IPS-15b (cell line): ENCODE data around the gene MAML3.

Experiments
- H3K27me3 ChIP-seq: one replicate; pipeline ENCODE4 v1.6.1; 2013; ENCODE audit warnings: low read length; ENCODE audit not compliant: control insufficient read depth, insufficient read depth
- H3K36me3 ChIP-seq: one replicate; pipeline ENCODE4 v1.6.1; 2013; ENCODE audit warnings: low read length; ENCODE audit not compliant: control insufficient read depth, insufficient read depth
- H3K4me1 ChIP-seq: one replicate; pipeline ENCODE4 v1.6.1; 2013; ENCODE audit warnings: mild to moderate bottlenecking, low read length; ENCODE audit not compliant: control insufficient read depth, insufficient read depth
- H3K4me3 ChIP-seq: one replicate; pipeline ENCODE4 v1.5.1; 2013; ENCODE audit warnings: low read depth, low read length
- H3K9ac ChIP-seq: one replicate; pipeline ENCODE4 v1.6.1; 2013; ENCODE audit warnings: low read depth, mild to moderate bottlenecking, low read length
- H3K9me3 ChIP-seq: one replicate; pipeline ENCODE4 v1.6.1; 2013; ENCODE audit warnings: mild to moderate bottlenecking, low read length; ENCODE audit not compliant: control insufficient read depth, insufficient read depth

MAML3 gene

DNA sequence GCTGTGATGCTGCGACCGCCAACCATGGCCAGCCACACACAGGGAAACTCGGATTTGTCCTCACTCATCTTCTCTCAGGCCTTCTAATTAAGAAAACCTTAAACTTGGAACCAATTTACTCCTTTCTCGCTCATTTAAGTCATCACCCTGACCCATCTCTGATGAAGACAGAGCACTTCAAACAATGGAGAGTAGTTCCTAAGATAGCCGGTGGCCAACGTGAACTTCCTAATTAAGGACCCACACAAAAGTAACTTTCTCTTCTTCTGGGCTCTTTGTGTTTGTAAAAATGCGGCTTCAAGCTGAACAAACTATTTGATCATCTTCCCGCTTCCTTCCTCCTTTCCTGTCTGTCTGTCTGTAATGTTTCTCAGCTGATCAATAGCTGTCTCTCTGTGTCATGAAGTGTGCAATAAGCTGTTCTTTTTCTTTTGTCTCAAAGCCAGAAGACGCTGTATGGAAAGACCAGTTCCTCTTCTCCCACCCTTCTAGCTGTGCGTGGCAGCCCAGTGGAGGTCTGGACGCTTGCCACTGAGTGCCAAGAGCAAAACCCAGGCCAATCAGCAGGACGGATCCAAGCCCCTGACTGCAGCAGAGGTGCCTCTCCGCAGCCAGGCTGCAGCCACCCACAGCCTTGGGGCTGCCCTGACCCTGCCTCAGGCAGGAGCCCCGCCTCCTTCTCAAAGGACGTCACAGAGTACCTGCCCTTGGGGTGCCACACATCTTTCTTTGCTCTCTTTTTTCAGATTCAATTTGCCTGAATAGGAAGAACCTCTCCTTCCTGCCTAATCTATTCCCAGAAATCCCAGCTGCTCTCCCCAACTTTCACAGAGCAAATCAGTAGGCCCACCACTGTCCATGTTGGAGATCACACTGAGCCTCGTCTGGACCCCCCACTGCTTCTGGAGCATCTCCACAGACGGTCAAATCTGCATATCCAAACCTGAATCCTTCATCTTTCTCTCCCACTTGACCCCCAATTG, 59.3 kb downstream of the MAML3 start:
- Histone ChIP-seq H3K4me1 (peaks cover 25% of the 10 kb centered on the region), H3K4me3 (no peak overlapping the region), H3K27me3 (no peaks in the 10 kb centered on the region), H3K9ac (no peak overlapping the region), H3K9me3 (no peaks in the 10 kb centered on the region), H3K36me3 (no peaks in the 10 kb centered on the region)

DNA sequence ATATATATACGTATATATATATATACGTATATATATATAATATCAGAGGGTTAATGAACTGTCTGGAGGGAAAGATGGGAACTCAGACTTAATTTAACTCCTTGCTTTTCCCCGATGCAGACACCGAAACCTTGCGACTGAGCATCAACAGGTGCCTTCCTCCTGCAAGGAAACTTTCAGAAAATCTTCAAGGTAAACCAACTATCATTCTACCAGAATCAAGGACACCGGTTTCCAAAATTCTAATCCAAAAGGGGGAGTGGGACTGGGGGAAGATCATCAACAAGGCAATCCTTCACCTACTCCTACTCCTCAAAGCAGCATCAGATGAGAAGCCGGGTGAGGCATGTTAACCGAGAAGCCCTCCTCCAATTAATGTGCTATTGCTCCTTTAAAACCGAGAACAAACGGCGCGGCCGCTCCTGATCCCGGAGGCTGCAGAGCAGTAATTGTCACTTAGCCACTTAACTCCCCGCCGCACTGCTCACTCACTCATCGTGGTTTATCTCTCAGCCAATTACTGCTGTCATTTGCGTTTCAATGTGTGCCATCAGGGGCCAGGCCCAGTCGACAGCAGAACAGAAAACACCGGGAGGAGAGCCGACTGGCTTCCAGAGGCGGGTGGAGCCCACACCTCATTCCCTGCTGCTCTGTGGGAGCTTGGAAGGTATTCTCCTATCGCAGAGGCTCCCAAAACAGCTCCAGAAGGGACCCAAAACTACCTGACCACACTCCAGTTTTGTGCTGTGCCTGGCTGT, 61.7 kb downstream of the MAML3 start:
- Histone ChIP-seq H3K27me3 (no peaks in the 10 kb centered on the region), H3K9ac (no peak overlapping the region), H3K36me3 (no peaks in the 10 kb centered on the region), H3K4me1 (peaks cover 29% of the 10 kb centered on the region), H3K4me3 (peak overlapping the region; percentile 23), H3K9me3 (no peaks in the 10 kb centered on the region)

DNA sequence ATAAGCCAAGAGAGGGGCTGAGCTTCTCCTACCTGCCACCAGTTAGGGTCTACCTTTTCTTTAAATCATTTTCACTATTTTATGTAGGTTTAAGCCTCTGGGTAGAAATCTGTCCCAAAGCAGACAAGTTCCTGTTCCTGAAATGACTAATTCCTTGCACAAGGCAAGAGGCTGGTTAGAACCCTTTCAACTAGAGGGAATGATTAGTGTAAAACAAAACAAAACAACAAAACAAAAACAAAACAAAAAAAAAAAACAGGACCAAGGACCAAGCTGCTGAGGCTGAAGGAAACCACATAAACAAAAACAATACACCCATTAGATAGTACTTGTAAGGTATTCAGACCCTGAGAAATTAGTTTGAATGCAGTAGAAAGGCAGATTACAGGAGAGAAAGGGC, 62.7 kb downstream of the MAML3 start:
- Histone ChIP-seq H3K4me3 (no peak overlapping the region), H3K27me3 (no peaks in the 10 kb centered on the region), H3K36me3 (no peaks in the 10 kb centered on the region), H3K9ac (no peak overlapping the region), H3K4me1 (peaks cover 29% of the 10 kb centered on the region), H3K9me3 (no peaks in the 10 kb centered on the region)

DNA sequence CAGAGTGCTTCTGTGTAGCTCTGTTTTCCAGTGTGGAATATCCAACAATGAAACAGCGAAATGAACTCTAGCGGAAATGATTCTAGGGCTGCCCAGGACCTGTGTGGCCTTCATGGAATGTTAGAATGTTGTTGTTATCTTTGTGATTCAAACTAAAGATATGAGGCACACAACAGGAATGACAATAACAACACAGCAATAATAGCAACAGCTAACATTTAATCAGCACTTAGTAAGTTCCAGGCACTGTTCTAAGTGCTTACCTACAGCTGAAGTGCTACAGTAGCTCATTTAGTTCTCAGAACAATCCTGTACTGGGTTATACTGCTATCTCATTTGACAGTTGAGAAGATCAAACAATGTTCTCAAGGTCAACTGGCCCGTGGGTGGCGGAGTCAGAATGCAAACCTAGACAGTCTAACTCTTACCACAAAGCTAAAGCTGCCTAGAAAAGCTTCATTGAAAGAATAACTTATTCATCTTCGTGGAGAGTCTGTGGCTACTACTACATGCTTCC, 63.7 kb downstream of the MAML3 start:
- Histone ChIP-seq H3K36me3 (no peaks in the 10 kb centered on the region), H3K27me3 (no peaks in the 10 kb centered on the region), H3K4me1 (peaks cover 29% of the 10 kb centered on the region), H3K9me3 (no peaks in the 10 kb centered on the region), H3K4me3 (no peak overlapping the region), H3K9ac (no peak overlapping the region)

DNA sequence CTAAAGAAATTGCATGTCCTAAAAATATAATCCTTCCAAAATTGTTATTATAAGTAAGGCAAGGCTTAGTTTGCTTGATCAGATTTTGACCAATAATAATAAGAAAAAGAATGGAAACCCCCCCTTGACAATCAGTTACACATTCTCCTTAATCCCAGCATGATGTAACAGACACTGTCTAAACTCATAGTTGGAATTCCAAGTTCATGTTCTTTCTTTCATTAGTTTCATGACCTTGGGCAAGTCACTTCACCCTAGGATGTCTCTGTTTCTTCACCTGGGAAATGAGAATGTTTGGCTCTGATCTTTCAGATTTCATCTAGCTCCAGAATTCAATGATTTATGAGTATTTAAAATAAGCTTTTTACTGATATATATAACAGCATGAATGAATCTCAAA, 64.8 kb downstream of the MAML3 start:
- H3K27me3 ChIP-seq, result no peaks in the 10 kb centered on the region
- H3K4me1 ChIP-seq, result peaks cover 23% of the 10 kb centered on the region

DNA sequence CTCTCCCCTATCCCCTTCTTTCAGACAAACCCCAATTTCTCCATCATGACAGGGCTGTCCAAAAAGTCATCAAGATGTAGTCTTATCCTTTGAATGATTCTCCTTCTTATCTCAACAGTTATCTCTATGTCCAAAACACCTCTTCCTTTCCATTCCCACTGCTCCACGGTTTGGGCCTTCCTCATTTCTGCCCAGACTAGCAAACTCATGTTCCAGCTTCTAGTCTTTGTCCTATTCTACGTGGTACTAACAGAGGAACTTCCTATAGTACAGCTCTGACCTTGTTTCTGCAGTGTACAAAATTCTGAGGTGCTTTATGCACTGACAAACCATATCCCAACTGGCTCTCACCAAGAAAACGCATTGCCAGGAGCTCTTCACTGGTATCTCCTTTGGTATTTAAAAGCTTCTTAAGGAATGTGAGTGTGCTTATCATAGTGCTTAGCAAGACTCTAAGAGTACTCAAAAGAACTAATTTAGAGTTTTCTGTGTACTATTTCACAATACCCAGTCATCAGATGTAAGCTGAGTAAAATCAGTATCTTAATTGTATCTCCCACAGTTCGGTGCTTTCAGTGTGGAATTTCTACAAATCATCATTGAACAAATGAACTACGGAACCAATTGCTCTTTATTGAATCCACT, 65.5 kb downstream of the MAML3 start:
- H3K36me3 ChIP-seq, result no peaks in the 10 kb centered on the region
- H3K9ac ChIP-seq, result no peak overlapping the region
- H3K4me3 ChIP-seq, result no peak overlapping the region
- H3K9me3 ChIP-seq, result no peaks in the 10 kb centered on the region
- H3K27me3 ChIP-seq, result no peaks in the 10 kb centered on the region
- H3K4me1 ChIP-seq, result peaks cover 17% of the 10 kb centered on the region

More for the DNA sequence above, 64.8 kb downstream of the MAML3 start:
- no peak overlapping the region for H3K9ac ChIP-seq
- H3K4me3 ChIP-seq, result no peak overlapping the region
- no peaks in the 10 kb centered on the region for H3K36me3 ChIP-seq
- no peaks in the 10 kb centered on the region for H3K9me3 ChIP-seq

DNA sequence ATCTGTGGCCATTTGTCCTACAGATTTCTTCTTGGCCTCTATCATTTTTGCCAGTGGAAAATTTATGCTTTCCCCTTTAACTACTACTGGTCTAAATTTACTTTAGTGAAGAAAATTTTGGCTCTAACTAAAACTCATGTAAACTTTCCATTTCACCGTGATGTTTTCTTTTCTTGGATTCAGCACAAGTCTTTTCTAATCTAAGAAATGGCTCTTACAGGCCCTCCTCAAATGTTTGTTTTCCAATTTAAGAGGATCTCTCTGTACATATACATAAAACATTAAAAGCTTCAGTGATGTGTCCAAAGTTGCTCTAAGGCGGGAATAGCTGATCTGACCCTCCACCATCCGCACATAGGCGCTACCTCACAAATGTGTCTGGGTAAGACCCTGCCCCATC, 68.1 kb downstream of the MAML3 start:
- Histone ChIP-seq H3K27me3 (no peaks in the 10 kb centered on the region), H3K36me3 (no peaks in the 10 kb centered on the region), H3K4me3 (no peak overlapping the region), H3K4me1 (peaks cover 3% of the 10 kb centered on the region), H3K9ac (no peak overlapping the region), H3K9me3 (no peaks in the 10 kb centered on the region)

DNA sequence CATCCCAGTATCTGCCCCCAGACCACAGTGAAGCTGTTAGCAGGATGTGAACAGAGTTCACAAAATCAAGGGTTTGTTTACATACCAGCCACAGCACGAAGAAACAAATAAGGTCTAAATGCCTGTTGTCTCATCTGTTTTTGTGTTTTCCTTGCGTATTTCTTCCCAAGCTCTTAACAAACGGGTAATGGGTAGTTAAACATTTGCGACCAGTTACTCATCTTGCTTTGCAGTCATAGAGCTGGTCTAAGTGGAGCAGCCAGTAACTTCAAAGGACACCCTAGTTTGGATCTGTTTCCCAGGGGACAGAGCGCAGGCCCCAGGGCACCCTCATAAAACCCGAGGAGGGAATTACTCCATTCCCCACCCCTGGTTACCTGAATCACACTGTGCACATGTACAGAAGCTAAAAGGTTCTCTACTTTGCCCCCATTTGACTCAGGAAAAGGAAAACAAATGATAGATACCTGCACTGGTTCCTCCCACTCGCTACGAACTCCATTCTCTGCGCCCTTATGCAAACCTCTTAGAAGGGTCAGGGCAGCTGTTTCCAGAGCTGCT, 68.8 kb downstream of the MAML3 start:
- Histone ChIP-seq H3K36me3 (no peaks in the 10 kb centered on the region), H3K4me1 (peaks cover 6% of the 10 kb centered on the region), H3K9me3 (no peaks in the 10 kb centered on the region), H3K4me3 (no peak overlapping the region), H3K27me3 (no peaks in the 10 kb centered on the region), H3K9ac (peak overlapping the region; percentile 16)

DNA sequence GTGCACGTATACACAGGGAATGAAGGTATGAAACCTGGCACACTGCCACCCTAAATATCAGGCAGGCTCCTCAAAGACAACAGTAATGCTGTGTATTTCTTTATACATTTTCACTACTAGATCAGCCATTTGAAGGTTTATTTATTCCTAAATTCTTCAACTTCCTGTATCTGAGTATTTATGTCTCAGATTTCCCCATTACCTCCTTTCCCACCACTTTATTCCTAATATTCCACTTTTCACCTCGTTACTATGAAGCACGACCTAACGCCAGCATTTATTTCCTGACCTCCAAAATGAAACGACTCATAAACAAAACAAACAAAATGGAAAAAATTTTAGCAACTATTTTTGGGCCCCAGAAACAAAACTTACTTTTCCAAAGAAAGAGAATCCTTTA, 69.6 kb downstream of the MAML3 start:
- H3K36me3 ChIP-seq, result no peaks in the 10 kb centered on the region
- no peak overlapping the region for H3K4me3 ChIP-seq
- H3K27me3 ChIP-seq, result no peaks in the 10 kb centered on the region
- no peaks in the 10 kb centered on the region for H3K9me3 ChIP-seq
- H3K9ac ChIP-seq, result no peak overlapping the region
- H3K4me1 ChIP-seq, result peaks cover 7% of the 10 kb centered on the region

DNA sequence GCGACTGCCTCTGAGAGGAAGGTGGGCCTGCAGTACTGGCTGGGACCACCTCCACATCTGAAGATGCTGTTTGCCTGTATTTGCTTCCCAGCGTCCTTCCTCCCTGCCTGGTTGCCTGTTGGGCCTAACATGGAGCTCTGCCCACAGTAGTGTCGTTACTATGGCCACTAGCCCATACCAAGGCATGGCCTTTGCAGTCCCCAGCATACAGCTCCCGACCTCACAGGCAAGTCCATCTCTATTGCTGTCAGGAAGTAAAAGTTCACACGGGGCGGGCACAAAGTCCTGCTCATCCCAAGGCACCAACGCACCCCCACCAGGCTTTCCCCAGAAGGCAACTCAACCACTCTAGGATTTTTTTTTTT, 71.6 kb downstream of the MAML3 start:
- Histone ChIP-seq H3K9me3 (no peaks in the 10 kb centered on the region), H3K9ac (no peak overlapping the region), H3K4me3 (no peak overlapping the region), H3K4me1 (peaks cover 13% of the 10 kb centered on the region), H3K27me3 (no peaks in the 10 kb centered on the region), H3K36me3 (no peaks in the 10 kb centered on the region)

DNA sequence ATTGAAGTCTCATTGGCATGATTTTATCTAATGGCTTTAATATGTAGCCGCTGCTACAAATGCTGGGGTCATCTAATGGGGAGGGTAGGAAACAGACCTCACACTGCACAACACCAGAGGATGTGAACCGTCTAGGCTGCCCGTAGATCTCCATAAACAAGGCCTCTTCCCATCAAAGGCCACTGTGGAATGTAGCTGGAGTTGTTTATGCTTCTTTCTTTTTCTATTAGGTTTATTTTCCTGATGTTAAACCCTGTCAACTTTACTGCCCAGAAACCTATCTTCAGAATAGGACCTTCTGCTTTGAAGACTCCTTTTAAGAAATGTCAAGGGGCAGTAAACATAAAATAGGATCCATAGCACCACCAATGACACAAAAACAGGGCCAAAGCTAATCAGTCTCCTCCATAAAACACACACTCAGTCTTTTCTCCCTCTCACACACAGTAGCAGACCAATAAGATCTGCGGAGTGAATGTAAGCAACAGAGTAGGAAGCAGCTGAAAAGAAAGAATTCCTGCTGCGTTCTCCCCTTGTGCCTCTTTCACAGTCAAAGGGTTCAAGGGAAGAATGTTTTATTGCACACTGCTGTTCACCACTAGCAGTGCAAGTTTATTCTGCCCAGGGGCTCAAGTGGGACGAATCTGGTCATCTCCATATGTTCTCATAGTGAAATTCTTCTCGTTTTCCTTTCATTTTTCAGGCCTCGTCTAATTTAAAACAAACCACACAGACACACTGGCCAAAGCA, 72.2 kb downstream of the MAML3 start:
- Histone ChIP-seq H3K4me3 (no peak overlapping the region), H3K9me3 (no peaks in the 10 kb centered on the region), H3K36me3 (no peaks in the 10 kb centered on the region), H3K4me1 (peaks cover 13% of the 10 kb centered on the region), H3K27me3 (no peaks in the 10 kb centered on the region), H3K9ac (no peak overlapping the region)
